22Rv1 (cell line): Measurements from ENCODE around the gene CYCS.
"Not testable (repeated sequence)": the region's sequence is repeated elsewhere in the genome, so short reads cannot be mapped to it uniquely, and the experiment has no call there.

Experiments used
- H3K27ac ChIP-seq: fragments of 450-650 bp; 2 replicates; pipeline ENCODE4 v1.5.1; 2017
- ZFX ChIP-seq: fragments of 450-650 bp; IDR thresholded peaks from 2 replicates; pipeline ENCODE4 v1.6.1; 2017; ENCODE audit warnings: antibody characterized with exemption, borderline replicate concordance
- TF ChIP-seq, protein P1 (sequence below): fragments of 450-650 bp; IDR thresholded peaks from 2 replicates; pipeline ENCODE4 v1.5.1; 2017; ENCODE audit warnings: mild to moderate bottlenecking

Gene CYCS

DNA sequence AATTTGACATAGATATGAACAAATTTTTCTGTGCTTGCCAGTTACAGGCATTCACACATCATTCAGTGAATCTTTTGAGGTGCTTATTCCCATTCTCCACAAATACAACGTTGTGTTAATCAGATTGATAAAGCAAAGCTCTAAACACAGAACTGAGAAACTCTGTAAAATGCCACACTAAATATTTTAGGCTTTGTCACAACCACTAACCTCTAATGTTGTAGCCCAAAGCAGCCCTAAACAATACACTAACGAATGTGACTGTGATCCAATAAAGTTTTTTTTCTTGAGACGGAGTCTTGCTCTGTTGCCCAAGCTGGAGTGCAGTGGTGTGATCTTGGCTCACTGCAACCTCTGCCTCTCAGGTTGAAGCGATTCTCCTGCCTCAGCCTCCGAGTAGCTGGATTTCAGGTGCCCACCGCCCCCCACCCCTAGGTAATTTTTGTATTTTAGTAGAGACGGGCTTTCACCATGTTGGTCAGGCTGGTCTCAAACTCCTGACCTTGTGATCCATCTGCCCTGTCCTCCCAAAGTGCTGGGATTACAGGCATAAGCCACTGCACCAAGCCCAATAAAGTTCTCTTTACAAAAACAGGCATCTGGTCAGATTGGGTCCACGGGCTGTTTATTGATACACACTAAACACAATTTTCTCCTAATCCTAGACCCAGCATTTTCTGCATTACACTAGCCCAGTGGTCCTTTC is 6.9 kb downstream of the CYCS start:
- H3K27ac ChIP-seq = peak overlapping the region; percentile 39
- TF ChIP-seq, protein P1, sequence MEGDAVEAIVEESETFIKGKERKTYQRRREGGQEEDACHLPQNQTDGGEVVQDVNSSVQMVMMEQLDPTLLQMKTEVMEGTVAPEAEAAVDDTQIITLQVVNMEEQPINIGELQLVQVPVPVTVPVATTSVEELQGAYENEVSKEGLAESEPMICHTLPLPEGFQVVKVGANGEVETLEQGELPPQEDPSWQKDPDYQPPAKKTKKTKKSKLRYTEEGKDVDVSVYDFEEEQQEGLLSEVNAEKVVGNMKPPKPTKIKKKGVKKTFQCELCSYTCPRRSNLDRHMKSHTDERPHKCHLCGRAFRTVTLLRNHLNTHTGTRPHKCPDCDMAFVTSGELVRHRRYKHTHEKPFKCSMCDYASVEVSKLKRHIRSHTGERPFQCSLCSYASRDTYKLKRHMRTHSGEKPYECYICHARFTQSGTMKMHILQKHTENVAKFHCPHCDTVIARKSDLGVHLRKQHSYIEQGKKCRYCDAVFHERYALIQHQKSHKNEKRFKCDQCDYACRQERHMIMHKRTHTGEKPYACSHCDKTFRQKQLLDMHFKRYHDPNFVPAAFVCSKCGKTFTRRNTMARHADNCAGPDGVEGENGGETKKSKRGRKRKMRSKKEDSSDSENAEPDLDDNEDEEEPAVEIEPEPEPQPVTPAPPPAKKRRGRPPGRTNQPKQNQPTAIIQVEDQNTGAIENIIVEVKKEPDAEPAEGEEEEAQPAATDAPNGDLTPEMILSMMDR = no peak
- TF ChIP-seq ZFX = no peak

DNA sequence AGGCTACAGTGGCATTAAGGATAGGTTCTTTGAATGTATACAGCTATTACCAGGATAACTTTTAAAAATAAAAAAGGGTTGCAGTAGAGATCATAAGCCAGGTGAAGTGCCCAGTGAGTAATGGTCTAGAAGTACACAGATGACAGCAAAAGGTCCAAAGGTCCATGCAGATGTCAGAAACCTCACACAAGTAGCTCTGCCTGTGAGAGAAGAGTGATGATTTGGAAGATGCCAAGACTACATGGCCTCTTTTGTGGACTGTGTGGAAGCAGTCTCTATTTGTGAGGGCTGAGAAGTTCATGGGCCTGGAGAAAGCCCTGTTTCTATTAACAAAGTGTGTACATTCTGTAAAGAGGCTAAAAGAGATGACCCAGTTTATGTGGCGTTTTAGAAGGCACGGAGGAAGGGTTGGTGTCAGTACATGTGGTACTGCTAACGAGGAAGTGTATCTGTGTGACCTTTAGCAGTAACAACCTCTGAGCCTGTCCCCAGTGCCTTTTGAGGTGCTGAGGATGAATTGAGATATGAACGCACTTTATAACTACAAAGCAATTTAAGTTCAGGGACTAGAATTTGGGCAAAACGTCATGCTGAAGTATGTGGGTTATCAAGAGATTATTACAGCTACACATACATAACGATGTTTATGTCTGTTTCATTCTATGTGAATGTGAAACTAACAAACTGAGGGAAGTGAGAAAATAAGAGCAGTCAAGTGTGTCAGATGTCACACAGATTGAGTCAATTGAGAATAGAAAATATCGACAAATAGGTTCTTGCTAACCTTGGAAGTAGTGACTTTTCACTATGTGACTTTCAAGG is 7.6 kb downstream of the CYCS start:
- H3K27ac ChIP-seq = peak overlapping the region; percentile 39
- no peak for TF ChIP-seq ZFX
- TF ChIP-seq, protein P1 = no peak

DNA sequence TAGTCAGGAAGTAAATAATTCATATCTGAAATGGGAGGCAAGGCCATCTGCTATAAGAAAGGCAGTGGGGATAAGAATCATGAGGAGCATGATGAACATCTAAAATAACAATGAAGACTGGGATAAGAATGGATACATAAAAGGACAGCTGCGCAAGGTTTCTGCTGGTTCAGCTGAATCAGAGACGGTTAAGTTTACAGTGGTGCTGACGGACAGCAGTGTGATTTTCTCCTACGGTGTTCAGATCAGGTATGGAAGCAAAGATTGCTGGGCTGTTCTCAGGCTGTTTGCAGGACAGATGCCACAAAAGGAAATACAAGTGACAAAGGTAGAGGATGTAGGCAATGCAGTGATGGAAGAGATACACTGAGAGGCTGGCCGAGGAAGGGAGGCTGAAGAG is 8.4 kb downstream of the CYCS start:
- TF ChIP-seq ZFX = no peak
- TF ChIP-seq, protein P1 = no peak
- peak overlapping the region; percentile 39 for H3K27ac ChIP-seq

DNA sequence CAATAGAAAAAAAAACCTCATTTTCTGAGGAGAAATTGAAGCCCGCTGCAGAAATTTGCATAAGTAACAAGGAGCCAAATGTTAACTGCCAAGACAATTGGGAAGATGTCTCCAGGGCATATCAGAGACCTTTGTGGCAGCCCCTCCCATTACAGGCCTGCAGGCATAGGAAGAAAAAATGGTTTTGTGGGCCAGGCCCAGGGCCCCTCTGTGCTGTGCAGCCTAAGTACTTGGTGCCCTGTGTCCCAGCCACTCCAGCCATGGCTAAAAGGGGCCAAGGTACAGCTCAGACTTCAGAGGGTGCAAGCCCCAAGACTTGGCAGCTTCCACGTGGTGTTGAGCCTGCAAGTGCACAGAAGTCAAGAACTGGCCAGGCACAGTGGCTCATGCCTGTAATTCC is 14.5 kb downstream of the CYCS start:
- not testable (repeated sequence) for H3K27ac ChIP-seq

DNA sequence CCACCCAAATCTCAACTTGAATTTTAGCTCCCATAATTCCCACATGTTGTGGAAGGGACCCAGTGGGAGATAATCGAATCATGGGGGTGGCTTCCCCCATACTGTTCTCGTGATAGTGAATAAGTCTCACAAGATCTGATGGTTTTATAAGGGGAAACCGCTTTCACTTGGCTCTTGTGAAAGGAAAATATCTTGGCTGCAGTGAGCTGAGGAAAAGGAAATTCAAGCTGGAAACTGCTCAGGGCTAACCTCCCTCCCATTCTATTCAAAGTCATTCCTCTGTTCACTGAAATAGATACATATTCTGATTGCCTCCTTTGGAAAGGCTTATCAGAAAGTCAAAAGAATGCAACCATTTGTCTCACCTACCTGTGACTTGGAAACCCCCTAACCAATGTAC is 15.8 kb downstream of the CYCS start:
- no peak overlapping the region for H3K27ac ChIP-seq
- no peak for TF ChIP-seq ZFX
- TF ChIP-seq, protein P1 = no peak

DNA sequence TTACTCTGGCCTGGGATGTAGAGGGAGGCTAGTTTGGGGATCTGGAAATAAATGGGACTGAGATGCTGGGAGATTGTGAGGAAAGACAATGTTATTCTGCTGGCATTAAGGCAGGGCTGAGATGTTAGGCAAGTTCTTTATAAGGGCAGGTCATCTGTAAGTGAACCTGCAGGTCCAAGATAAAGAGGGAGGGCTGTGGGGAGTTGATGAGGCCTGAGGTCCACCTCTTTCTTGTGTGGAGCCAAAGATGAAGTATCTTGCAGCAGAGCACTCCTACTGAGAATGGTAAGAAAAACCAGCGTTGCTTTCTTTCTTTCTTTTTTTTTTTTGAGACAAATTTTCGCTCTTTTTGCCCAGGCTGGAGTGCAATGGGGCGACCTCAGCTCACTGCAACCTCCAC is 19.1 kb downstream of the CYCS start:
- TF ChIP-seq, protein P1 = no peak
- no peak for TF ChIP-seq ZFX
- H3K27ac ChIP-seq = no peak overlapping the region

DNA sequence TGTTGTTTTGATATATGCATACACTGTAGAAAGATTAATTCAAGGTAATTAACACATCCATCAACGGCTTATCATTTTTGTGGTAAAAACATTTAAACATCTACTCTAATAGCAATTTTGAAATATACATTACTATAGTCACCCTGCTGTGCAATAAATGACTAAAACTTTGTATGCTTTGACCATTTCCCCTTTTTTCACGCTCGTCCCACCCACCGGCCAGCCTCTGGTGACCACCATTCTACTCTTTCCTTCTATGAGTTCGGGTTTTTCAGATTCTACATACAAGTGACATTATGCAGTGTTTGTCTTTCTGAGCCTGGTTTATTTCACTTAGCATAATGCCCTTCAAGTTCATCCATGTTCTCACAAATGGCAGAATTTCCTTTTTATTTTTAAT is 21.3 kb downstream of the CYCS start:
- TF ChIP-seq ZFX = no peak
- TF ChIP-seq, protein P1 = no peak
- H3K27ac ChIP-seq = no peak overlapping the region
